GM19455 (cell line): ENCODE measurements around the gene HELZ.
"Not testable (repeated sequence)": the region's sequence is repeated elsewhere in the genome, so short reads cannot be mapped to it uniquely, and the experiment has no call there.

Experiments
- ATAC-seq: cut with Tn5 transposase; IDR thresholded peaks from one replicate; pipeline ENCODE4 v1.9.1; 2021; ENCODE audit not compliant: unreplicated experiment

The HELZ gene

DNA sequence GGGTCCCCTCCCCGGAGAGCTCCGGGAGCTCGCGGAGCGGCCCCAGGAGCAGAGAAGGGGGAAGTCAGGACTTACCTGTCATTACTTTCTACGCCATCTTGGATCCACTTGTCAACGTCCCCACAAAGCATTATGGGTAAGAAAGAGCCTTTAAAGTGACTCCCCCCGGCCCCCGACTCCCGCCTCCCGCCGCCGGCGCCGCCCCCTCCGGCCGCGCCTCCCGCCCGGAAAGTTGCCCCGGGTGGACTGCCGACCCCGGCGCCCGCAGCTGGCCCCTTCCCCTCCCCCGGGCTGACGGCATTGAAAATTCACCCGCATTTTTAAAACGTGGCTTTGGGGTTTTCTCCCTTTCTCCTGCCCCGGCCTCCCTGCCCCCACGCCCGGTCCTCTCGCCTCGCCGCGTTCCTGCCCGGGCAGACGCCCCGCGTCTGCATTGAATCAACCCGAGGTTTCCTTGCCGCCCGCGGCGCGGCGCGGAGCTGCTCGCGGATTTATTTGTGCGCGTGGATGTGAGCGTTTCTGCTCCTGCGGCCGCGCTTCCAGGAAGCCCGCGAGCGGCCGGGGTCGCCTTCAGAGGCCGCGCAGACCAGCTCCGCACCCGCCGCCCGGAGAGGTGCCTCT is at the start of gene HELZ:
HELZ (minus strand) TSS at position 124 of the 621 bp plus-strand sequence. CDS start 26,392 bp downstream, outside the sequence.
- peak; percentile 61 for ATAC-seq

GRCh38 chr17:67293251-67294203 is 48.5 kb upstream of the HELZ start:
- ATAC-seq, result peak; percentile 88

DNA sequence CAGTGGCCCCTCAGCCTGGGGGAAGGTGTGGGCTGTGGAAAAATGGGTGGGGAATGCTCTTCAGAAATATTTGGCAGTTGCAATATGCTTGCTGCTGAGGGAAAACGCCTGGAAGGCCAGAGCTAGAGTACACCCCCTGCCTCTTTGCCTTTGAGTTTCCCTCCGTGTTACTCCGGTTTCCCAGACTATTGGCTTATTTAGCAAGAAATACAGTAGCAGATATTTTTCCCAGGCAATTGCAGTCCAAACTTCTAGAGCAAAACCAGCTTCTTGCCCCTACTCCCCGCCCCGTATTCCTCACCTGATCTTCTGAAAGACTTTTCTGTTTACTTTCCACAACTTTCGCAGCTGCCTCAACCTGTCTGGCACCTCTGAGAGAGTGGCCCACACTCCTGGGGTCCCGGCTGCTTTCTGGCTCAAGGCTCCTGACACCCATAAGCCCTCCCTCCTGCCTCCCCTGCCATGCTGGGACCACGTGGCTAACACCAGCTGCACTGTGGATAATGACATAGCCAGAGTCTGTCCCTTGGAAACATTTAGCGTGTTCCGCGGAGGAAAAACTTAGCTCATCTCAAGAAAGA is 45.8 kb upstream of the HELZ start:
- no peak for ATAC-seq

DNA sequence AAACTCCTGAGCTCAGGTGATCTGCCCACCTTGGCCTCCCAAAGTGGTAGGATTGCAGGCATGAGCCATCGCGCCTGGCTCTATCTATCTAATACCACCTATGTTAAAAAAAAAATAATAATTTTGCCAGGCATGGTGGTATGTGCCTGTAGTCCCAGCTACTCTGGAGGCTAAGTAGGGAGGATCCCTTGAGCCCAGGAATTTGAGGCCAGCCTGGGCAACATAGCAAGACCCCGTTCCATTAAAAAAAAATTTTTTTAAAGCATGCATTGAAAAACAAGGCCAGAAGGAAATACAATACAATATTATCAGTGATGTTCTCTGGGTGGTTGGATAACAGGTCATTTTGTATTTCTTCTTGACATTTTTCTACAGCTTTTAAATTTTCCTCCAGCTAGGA is 45.2 kb upstream of the HELZ start:
- no peak for ATAC-seq

GRCh38 chr17:67289181-67289876 is 44.3 kb upstream of the HELZ start:
- no peak for ATAC-seq

DNA sequence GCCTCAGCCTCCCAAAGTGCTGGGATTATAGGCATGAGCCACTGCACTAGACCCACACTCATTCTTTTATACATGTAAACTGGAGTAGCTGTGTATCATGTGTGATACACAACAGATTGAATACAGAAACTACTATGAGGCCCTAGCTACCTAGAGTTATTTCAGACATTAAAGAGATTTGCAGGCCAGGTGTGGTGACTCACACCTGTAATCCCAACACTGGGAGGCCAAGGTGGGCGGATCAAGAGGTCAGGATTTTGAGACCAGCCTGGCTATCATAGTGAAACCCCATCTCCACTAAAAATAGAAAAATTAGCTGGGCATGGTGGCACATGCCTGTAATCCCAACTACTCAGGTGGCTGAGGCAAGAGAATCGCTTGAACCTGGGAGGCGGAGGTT is 41.8 kb upstream of the HELZ start:
- not testable (repeated sequence) for ATAC-seq

DNA sequence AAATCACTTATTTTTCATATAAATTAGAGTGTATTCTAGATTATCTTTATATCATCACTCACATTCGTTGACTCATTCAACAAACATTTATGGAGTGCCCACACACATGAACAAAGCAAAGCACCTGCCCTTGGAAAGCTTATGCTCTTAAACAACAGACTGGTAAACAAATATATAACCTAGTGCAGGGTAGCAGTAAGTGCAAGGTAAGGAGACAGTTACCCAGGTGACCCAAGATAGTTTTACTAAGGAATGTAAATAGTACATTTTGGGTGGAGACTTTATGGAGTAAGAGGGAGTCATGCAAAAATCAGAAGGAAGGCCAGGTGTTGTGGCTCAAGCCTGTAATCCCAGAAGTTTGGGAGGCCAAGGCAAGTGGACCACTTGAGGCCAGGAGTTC is 40.4 kb upstream of the HELZ start:
- ATAC-seq, result no peak

GRCh38 chr17:67283731-67284516 is 38.9 kb upstream of the HELZ start:
- no peak for ATAC-seq

DNA sequence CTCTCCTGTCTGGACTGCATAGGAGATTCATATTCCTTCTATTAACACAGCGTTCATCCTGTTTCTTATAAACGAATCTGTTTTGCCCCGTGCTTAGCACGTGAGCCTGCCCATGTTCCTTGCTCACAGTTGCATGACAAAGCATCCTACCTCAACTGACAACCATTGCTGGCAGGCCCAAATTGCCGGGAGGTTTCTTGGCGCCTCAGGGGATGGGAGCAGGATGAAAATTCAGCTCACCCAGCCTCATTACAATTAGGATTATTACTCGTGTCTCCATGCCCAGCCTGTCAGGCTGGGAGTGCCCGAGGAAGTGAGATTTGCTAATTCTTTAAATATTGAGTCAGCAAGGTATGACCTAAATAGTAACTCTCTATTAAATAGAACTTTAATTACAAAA is 36.7 kb upstream of the HELZ start:
- no peak for ATAC-seq

DNA sequence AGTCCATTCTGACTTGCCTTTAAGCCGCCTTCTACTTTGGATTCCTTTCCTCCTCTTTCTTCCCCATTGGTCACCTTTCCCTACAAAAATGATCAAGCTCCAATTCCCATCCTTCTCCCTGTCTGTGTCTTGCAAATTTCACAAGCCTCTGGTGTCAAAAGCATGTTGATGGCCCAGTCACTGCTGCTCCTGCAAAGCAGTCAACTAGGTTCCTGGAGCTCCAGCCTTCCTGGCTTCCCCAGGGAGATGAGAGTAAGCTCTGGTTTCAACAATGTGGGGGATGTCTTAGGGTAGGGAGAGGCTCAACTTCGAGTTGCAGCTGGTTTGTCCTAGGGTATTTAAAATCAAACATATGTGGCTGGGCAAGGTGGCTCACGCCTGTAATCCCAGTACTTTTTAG is 36.1 kb upstream of the HELZ start:
- ATAC-seq, result no peak

DNA sequence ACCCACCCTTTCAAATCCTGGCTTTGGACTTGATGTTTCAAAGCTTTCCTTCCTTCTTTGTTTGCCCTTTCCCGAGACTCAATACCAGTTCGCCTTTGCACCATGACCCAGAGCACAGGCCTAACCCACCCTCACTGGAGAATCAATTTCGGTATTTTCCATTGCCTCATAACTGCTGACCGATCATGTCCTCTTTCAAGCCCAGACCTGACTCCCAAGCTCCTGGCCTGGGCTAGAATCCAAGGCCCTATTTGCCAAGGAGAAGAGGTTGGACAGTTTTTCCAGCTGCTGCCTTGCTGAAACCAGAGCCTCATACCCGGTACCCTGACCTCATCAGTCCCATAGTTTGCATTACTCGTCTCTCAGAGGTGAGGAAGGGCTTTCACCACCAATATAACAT is 35.3 kb upstream of the HELZ start:
- ATAC-seq, result no peak

- ATAC-seq, result no peak
Measured at GRCh38 chr17:67279115-67279514, 34.1 kb upstream of the HELZ start.

DNA sequence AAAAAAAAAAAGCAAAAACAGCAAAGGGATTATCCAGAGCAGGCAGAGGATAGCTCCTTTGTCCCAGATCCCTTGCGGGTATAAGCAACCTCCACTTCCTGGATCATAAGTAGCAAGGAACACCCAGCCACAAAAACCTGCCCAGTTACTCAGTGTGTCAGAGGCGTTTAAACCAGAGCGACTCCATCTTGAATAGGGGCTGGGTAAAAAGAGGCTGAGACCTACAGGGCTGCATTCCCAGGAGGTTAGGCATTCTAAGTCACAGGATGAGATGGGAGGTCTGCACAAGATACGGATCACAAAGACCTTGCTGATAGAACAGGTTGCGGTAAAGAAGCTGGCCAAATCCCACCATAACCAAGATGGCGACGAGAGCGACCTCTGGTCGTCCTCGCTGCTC is 33.4 kb upstream of the HELZ start:
- no peak for ATAC-seq

- ATAC-seq, result no peak
Measured at GRCh38 chr17:67276075-67276474, 31.1 kb upstream of the HELZ start.

GRCh38 chr17:67274466-67274865 is 29.5 kb upstream of the HELZ start:
- no peak for ATAC-seq

- ATAC-seq, result no peak
Measured at GRCh38 chr17:67273900-67274299, 28.9 kb upstream of the HELZ start.

DNA sequence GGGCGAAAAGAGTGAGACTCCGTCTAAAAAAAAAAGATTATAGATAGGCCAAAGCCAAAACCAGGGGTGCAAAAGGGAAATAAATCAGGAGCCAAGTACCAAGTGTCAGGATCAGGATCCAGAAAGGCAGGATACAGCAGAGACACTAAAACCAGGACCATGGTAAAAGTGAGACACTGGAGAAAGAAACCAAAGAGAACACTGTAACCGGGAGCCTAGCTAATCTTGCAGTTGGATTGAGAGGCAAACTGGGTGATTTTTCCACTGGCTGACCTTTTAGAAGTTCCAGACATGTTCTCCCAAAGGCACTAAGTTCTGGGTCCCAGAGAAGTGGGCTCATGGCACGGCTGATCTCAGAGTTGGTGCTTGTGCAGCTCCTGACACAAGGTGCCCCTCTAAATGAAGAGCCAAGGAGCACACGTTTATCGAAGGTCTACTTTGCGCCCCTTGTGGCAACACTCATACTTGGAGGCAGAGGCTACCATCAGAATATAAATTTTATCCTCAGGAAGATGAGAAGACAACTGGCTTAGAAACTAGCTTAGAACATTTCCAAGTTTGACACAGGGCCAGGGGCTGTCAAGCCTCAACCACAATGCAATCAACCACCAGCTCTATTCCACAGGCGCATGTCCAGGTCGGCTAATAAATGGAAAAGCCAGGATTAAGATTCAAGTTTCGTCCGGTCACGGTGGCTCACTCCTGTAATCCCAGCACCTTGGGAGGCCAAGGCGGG is 27.5 kb upstream of the HELZ start:
- ATAC-seq, result no peak

DNA sequence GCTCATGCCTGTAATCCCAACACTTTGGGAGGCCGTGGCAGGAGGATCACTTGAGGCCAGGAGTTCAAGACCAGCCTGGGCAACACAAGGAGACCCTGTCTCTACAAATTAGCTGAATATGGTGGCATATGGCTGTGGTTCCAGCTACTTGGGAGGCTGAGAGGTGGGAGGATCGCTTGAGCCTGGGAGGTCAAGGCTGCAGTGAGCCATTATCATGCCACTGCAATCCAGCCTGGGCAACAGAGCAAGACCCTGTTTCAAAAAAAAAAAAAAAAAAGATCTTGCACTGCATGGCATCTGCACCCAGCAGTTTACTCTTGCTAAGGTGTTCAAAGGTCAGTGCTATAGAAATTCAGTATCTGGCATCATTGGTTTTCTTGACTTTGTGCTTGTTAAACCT is 26.2 kb upstream of the HELZ start:
- ATAC-seq, result not testable (repeated sequence)

- ATAC-seq, result no peak
Measured at GRCh38 chr17:67270416-67270815, 25.4 kb upstream of the HELZ start.

- no peak for ATAC-seq
Measured at GRCh38 chr17:67266496-67266895, 21.5 kb upstream of the HELZ start.
